OCI-LY3 (cell line): ENCODE results near the gene RPGRIP1.

Source experiments
- H2AFZ ChIP-seq: fragments of 200-600, 300-600 bp; shearing (Covaris generic); 2 replicates; pipeline ENCODE4 v1.6.0; 2014; ENCODE audit warnings: antibody characterized with exemption, low read depth, low read length
- H3K27ac ChIP-seq: fragments of 200-600, 300-600 bp; sonication (generic); 2 replicates; pipeline ENCODE4 v1.5.1; 2014; ENCODE audit warnings: mild to moderate bottlenecking, low read length, moderate library complexity, mixed read lengths
- H3K27me3 ChIP-seq: fragments of 200-600, 300-600 bp; sonication (generic); 2 replicates; pipeline ENCODE4 v1.6.1; 2014; ENCODE audit warnings: low read depth, low read length, mixed read lengths
- H3K36me3 ChIP-seq: fragments of 200-600, 300-600 bp; sonication (generic); replicated peaks from 2 replicates; pipeline ENCODE3; 2014; ENCODE audit warnings: low read depth, low read length, mixed read lengths
- H3K4me1 ChIP-seq: fragments of 300-600, 200-600 bp; sonication (generic); 2 replicates; pipeline ENCODE4 v1.6.1; 2014; ENCODE audit warnings: low read length, mixed read lengths
- H3K4me2 ChIP-seq: fragments of 200-600, 300-600 bp; sonication (generic); 2 replicates; pipeline ENCODE4 v1.6.1; 2014; ENCODE audit warnings: low read length, mixed read lengths
- H3K4me3 ChIP-seq: fragments of 300-600, 200-600 bp; sonication (generic); 2 replicates; pipeline ENCODE4 v1.5.1; 2014; ENCODE audit warnings: antibody characterized with exemption, mild to moderate bottlenecking, low read length, moderate library complexity
- H3K79me2 ChIP-seq: fragments of 300-600, 200-600 bp; shearing (Covaris generic); 2 replicates; pipeline ENCODE4 v1.6.1; 2014; ENCODE audit warnings: mild to moderate bottlenecking, low read length, mixed read lengths
- H3K9ac ChIP-seq: fragments of 300-600, 200-600 bp; shearing (Covaris generic); 2 replicates; pipeline ENCODE4 v1.6.0; 2014; ENCODE audit warnings: mild to moderate bottlenecking, low read length, moderate library complexity
- H3K9me3 ChIP-seq: fragments of 200-600, 300-600 bp; shearing (Covaris generic); 2 replicates; pipeline ENCODE4 v1.6.1; 2014; ENCODE audit warnings: low read length, mixed read lengths; ENCODE audit not compliant: insufficient read depth
- H4K20me1 ChIP-seq: fragments of 200-600, 300-600 bp; sonication (generic); 2 replicates; pipeline ENCODE4 v1.6.1; 2016; ENCODE audit warnings: low read length, mixed read lengths; ENCODE audit not compliant: insufficient read depth
- EZH2phosphoT487 ChIP-seq: fragments of 200-600 bp; shearing (Covaris generic); IDR thresholded peaks from 2 replicates; pipeline ENCODE4 v1.6.1; 2018; ENCODE audit warnings: antibody characterized with exemption, mixed run types, low read depth
- TF ChIP-seq, protein P1 (sequence below): fragments of 200-600, 300-600 bp; sonication (generic); IDR thresholded peaks from 2 replicates; pipeline ENCODE4 v1.5.1; 2014; ENCODE audit warnings: antibody characterized with exemption, low read length, low read depth

RPGRIP1 gene

DNA sequence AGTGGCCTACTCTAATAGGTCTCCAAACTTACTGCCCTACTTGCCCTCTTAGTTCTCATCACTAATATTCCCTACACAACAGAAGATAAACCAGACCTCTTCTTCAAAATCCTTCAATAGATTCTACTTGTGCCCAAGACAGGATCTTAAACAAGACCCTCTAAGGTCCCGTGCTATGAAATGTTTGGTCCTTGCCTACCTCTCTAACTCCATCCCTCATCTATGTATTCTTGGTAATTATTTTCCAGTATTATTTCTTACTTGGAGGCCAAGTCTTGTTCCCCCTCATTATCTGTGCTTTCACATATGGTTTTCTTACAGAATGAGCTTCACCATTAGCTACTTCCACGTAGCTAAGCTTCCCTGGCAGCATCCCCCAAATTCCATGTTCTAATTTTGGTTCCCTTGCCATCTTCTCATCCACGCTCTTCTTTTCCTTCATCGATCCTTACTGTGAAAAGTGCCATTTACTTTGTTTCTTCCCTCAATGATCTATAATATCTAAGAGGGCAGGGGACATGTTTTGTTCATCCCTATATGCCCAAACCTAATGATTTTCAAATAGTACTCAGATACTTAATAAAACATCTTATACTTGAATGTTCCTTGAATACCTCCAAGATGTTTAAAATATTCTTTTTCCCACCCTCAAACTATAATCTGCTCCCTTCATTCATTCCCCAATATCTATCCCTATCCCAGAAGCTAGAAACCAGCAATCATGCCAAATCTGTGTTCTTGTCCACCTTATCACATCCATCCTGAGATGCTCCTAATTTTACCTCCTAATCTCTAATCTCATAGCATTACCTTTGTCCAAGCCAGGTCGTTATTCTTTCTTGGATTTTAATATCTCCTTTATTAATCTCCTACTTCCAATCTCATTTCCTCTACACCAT lies 20.7 kb upstream of the RPGRIP1 start:
- Histone ChIP-seq H3K4me1 (peaks cover 37% of the 10 kb centered on the region), H3K9me3 (no peaks in the 10 kb centered on the region), H3K36me3 (peaks cover 69% of the 10 kb centered on the region), H3K4me3 (no peak overlapping the region), H3K27me3 (no peaks in the 10 kb centered on the region), H3K9ac (no peak overlapping the region), H3K79me2 (peaks cover 100% of the 10 kb centered on the region), H4K20me1 (peaks cover 96% of the 10 kb centered on the region), H3K27ac (no peak overlapping the region), H3K4me2 (no peak overlapping the region), H2AFZ (no peak overlapping the region)
- TF ChIP-seq EZH2phosphoT487, result no peak
- TF ChIP-seq, protein P1, sequence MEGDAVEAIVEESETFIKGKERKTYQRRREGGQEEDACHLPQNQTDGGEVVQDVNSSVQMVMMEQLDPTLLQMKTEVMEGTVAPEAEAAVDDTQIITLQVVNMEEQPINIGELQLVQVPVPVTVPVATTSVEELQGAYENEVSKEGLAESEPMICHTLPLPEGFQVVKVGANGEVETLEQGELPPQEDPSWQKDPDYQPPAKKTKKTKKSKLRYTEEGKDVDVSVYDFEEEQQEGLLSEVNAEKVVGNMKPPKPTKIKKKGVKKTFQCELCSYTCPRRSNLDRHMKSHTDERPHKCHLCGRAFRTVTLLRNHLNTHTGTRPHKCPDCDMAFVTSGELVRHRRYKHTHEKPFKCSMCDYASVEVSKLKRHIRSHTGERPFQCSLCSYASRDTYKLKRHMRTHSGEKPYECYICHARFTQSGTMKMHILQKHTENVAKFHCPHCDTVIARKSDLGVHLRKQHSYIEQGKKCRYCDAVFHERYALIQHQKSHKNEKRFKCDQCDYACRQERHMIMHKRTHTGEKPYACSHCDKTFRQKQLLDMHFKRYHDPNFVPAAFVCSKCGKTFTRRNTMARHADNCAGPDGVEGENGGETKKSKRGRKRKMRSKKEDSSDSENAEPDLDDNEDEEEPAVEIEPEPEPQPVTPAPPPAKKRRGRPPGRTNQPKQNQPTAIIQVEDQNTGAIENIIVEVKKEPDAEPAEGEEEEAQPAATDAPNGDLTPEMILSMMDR, result no peak

DNA sequence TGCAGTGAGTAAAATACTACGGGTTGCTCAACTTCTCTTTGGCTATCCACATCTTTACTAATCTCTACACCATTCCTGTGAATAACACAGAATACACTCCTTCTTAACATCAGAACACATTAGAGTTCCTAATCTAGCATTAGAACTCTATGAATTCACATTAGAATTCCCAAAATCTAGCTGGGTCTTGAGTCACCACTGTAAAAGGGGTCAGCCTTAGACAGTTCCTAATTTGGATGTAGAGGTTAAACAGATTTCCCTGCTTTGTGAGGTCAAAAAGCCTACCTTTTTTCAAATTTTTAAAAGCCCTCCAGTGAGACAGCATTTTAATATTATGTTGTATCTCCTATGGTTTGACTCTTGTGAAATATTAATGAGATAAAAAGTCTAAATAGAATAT lies 18.1 kb upstream of the RPGRIP1 start:
- no peak overlapping the region for H3K4me2 ChIP-seq
- H3K36me3 ChIP-seq, result peaks cover 70% of the 10 kb centered on the region
- no peak overlapping the region for H3K4me3 ChIP-seq
- TF ChIP-seq, protein P1, result no peak
- no peak for TF ChIP-seq EZH2phosphoT487
- H3K79me2 ChIP-seq, result peaks cover 100% of the 10 kb centered on the region
- no peak overlapping the region for H2AFZ ChIP-seq
- H3K27ac ChIP-seq, result no peak overlapping the region
- H4K20me1 ChIP-seq, result peaks cover 96% of the 10 kb centered on the region
- no peaks in the 10 kb centered on the region for H3K27me3 ChIP-seq
- H3K9ac ChIP-seq, result no peak overlapping the region
- H3K9me3 ChIP-seq, result no peaks in the 10 kb centered on the region
- peaks cover 58% of the 10 kb centered on the region for H3K4me1 ChIP-seq

DNA sequence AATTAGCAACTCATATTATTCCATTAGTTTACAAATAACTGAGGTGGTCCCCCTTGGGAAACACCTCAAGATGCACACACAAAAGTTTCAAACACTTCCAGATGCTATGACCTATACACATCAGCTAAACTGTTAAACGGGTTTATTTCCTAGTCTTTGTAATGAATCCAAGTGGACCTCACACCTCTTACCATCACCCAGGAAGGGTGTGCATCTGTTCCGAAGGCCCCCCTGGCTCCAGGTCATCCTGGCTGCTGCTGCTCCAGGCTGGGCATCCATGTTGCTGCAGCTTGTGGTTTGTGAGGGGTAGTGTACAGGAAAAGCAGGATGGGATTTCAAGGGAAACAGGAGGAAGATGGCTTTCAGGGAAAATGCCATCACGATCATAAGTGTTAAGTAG lies 17.5 kb upstream of the RPGRIP1 start:
- Histone ChIP-seq H3K27me3 (no peaks in the 10 kb centered on the region), H3K9me3 (no peaks in the 10 kb centered on the region), H3K27ac (no peak overlapping the region), H3K9ac (no peak overlapping the region), H3K4me3 (no peak overlapping the region), H3K36me3 (peaks cover 70% of the 10 kb centered on the region), H3K4me2 (peak overlapping the region; percentile 5; the same call in 1 of the 2 replicates), H2AFZ (no peak overlapping the region), H3K79me2 (peaks cover 100% of the 10 kb centered on the region), H3K4me1 (peaks cover 62% of the 10 kb centered on the region), H4K20me1 (peaks cover 96% of the 10 kb centered on the region)
- no peak for TF ChIP-seq EZH2phosphoT487
- TF ChIP-seq, protein P1, result no peak

DNA sequence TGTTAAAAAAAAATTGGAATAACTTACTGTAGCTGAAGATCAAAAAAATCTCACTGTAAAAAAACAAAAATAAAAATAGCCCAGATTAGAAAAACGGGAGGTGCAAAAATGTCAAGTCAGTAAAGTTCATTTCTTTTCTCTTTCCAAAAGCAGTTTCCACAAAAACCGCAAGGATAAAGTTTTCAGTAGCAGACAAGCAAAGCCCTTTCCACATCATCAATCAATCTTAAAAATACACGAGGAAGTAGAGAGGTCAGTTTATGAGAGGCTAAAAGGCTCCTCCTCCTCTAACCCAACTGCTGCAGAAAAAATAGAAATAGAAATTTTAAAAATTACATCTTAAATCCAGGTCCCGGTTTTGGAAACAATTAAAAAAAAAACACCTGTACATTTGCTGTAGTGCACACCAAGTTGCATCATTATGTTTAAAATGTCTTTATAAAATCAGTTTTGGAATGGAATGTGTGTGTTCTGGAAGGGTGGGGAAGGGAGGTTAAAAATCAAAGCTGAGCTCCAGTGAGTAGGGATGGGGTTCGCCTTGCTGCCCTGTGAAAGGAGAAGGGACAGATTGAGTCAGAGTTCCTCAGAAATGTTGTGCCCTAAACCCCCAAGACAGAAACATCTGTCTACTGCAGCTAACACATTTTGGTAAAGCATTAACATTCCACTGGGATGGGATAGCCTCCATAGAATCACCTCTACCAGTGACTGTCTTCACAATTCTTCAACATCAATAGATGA lies 16.4 kb upstream of the RPGRIP1 start:
- no peaks in the 10 kb centered on the region for H3K27me3 ChIP-seq
- no peak overlapping the region for H2AFZ ChIP-seq
- TF ChIP-seq EZH2phosphoT487, result no peak
- TF ChIP-seq, protein P1, result no peak
- peaks cover 100% of the 10 kb centered on the region for H3K79me2 ChIP-seq
- peaks cover 96% of the 10 kb centered on the region for H4K20me1 ChIP-seq
- peak overlapping the region; percentile 84 for H3K27ac ChIP-seq
- H3K36me3 ChIP-seq, result peaks cover 73% of the 10 kb centered on the region
- H3K9me3 ChIP-seq, result no peaks in the 10 kb centered on the region
- peaks cover 57% of the 10 kb centered on the region for H3K4me1 ChIP-seq
- peak overlapping the region; percentile 10; the same call in 1 of the 2 replicates for H3K9ac ChIP-seq
- peak overlapping the region; percentile 64 for H3K4me3 ChIP-seq
- H3K4me2 ChIP-seq, result peak overlapping the region; percentile 95
